IMR-90 (cell line): ENCODE results near the gene CD82. TPM values are rescaled to one million over a fixed set of nuclear protein-coding genes. Genes with fewer than 3 reads are reported as not detected.

Source experiments
- ATAC-seq: fragments of 200-7000 bp; cut with Tn5 transposase; 2 replicates; pipeline ENCODE4 v1.9.1; 2020; ENCODE audit warnings: low read depth, mild to moderate bottlenecking, moderate library complexity
- BruUV-seq: library from RNA; stranded (reverse); fragments of 400-500 nt; replicated peaks from 2 replicates; lab custom pipeline; 2021; lab: Mats Ljungman, UMichigan
- CTCF ChIA-PET: fragments of 300-600 bp; formaldehyde crosslinking; extraction: SDS; loops from one replicate; lab custom pipeline; 2021; ENCODE audit warnings: antibody characterized with exemption; lab: Yijun Ruan, JAX
- POLR2A ChIA-PET: fragments of 300-600 bp; sonication (Branson Sonifier 250); formaldehyde crosslinking; loops from one replicate; lab custom pipeline; 2022; ENCODE audit warnings: antibody characterized with exemption; ENCODE audit not compliant: unreplicated experiment; lab: Charles Lee
- DNase-seq: peaks from one replicate; pipeline ENCODE4 v3.0.0; 2013
- H2AFZ ChIP-seq: replicated peaks from 2 replicates; pipeline ENCODE3; 2013; ENCODE audit warnings: low read length, mild to moderate bottlenecking; ENCODE audit not compliant: poor library complexity
- H2AK5ac ChIP-seq: 2 replicates; pipeline ENCODE4 v1.6.1; 2013; ENCODE audit warnings: low read depth, low read length, inconsistent platforms
- H2AK9ac ChIP-seq: replicated peaks from 2 replicates; pipeline ENCODE3; 2013; ENCODE audit warnings: mild to moderate bottlenecking, low read depth, low read length, moderate library complexity; ENCODE audit not compliant: poor library complexity
- H2BK120ac ChIP-seq: 2 replicates; pipeline ENCODE4 v1.6.1; 2013; ENCODE audit warnings: low read depth, low read length, inconsistent platforms
- H2BK15ac ChIP-seq: 3 replicates; pipeline ENCODE4 v1.6.1; 2013; ENCODE audit warnings: low read depth, low read length, inconsistent platforms
- H2BK20ac ChIP-seq: 2 replicates; pipeline ENCODE4 v1.6.1; 2013; ENCODE audit warnings: low read depth, mild to moderate bottlenecking, inconsistent platforms, low read length, moderate library complexity
- H2BK5ac ChIP-seq: 2 replicates; pipeline ENCODE4 v1.6.1; 2013; ENCODE audit warnings: mild to moderate bottlenecking, low read depth, low read length, inconsistent platforms; ENCODE audit not compliant: poor library complexity, severe bottlenecking
- H3K14ac ChIP-seq: replicated peaks from 2 replicates; pipeline ENCODE4 v1.6.1; 2013; ENCODE audit warnings: low read depth, low read length, inconsistent platforms
- H3K18ac ChIP-seq: 2 replicates; pipeline ENCODE4 v1.6.1; 2013; ENCODE audit warnings: low read depth, low read length, control low read depth
- H3K23ac ChIP-seq: 2 replicates; pipeline ENCODE4 v1.6.1; 2013; ENCODE audit warnings: low read depth, low read length, inconsistent platforms
- H3K27ac ChIP-seq: 2 replicates; pipeline ENCODE4 v1.5.1; 2013; ENCODE audit warnings: mild to moderate bottlenecking, control low read depth, low read length; ENCODE audit not compliant: insufficient read depth
- H3K27me3 ChIP-seq: 2 replicates; pipeline ENCODE4 v1.6.1; 2013; ENCODE audit warnings: low read length; ENCODE audit not compliant: control insufficient read depth, insufficient read depth
- H3K36me3 ChIP-seq: 2 replicates; pipeline ENCODE4 v1.6.1; 2013; ENCODE audit warnings: low read length, mixed read lengths; ENCODE audit not compliant: control insufficient read depth, insufficient read depth
- H3K4ac ChIP-seq: 2 replicates; pipeline ENCODE4 v1.6.1; 2013; ENCODE audit warnings: low read depth, low read length, inconsistent platforms
- H3K4me1 ChIP-seq: 2 replicates; pipeline ENCODE4 v1.6.1; 2013; ENCODE audit warnings: low read length, mixed read lengths; ENCODE audit not compliant: control insufficient read depth, insufficient read depth
- H3K4me2 ChIP-seq: 2 replicates; pipeline ENCODE4 v1.6.1; 2013; ENCODE audit warnings: low read depth, mild to moderate bottlenecking, control low read depth, low read length, moderate library complexity
- H3K4me3 ChIP-seq: 2 replicates; pipeline ENCODE4 v1.5.1; 2013; ENCODE audit warnings: low read depth, mild to moderate bottlenecking, control low read depth, low read length, moderate library complexity; ENCODE audit not compliant: insufficient read depth
- H3K56ac ChIP-seq: 2 replicates; pipeline ENCODE4 v1.6.1; 2013; ENCODE audit warnings: low read length, inconsistent platforms; ENCODE audit not compliant: insufficient read depth; ENCODE audit errors: extremely low read depth
- H3K79me1 ChIP-seq, 2 experiments: 2 replicates each; pipeline ENCODE4 v1.6.1; 2013; ENCODE audit warnings: low read length in 2 of 2, inconsistent platforms in 1 of 2, low read depth in 1 of 2
- H3K9ac ChIP-seq: 2 replicates; pipeline ENCODE4 v1.6.1; 2013; ENCODE audit warnings: low read depth, low read length, control low read depth
- H3K9me1 ChIP-seq: 2 replicates; pipeline ENCODE4 v1.6.1; 2013; ENCODE audit warnings: low read length, inconsistent platforms; ENCODE audit not compliant: insufficient read depth
- H3K9me3 ChIP-seq: 2 replicates; pipeline ENCODE4 v1.6.1; 2013; ENCODE audit warnings: low read length; ENCODE audit not compliant: control insufficient read depth, insufficient read depth
- H4K20me1 ChIP-seq: 2 replicates; pipeline ENCODE4 v1.6.1; 2013; ENCODE audit warnings: low read length, inconsistent platforms; ENCODE audit not compliant: insufficient read depth
- H4K5ac ChIP-seq: 2 replicates; pipeline ENCODE4 v1.6.1; 2013; ENCODE audit warnings: mild to moderate bottlenecking, low read depth, low read length, control low read depth
- H4K8ac ChIP-seq, 2 experiments: 2 replicates each; pipeline ENCODE4 v1.6.1; 2013; ENCODE audit warnings: low read depth in 2 of 2, low read length in 2 of 2, control low read depth in 1 of 2, inconsistent platforms in 1 of 2
- H4K91ac ChIP-seq: 2 replicates; pipeline ENCODE4 v1.6.1; 2013; ENCODE audit warnings: low read depth, low read length, inconsistent platforms; ENCODE audit not compliant: insufficient read depth
- FOS ChIP-seq: fragments of 150-350 bp; IDR thresholded peaks from 2 replicates; pipeline ENCODE4 v1.6.1; 2016; ENCODE audit warnings: low read depth, low read length
- MXI1 ChIP-seq: IDR thresholded peaks from 2 replicates; pipeline ENCODE4 v1.6.1; 2012; ENCODE audit warnings: low read depth, mild to moderate bottlenecking, low read length, moderate library complexity, borderline replicate concordance
- RAD21 ChIP-seq: IDR thresholded peaks from 2 replicates; pipeline ENCODE4 v1.6.1; 2012; ENCODE audit warnings: low read length, improper control_type of control experiment
- RFX5 ChIP-seq: IDR thresholded peaks from 2 replicates; pipeline ENCODE4 v1.8.0; 2012; ENCODE audit warnings: low read depth, mild to moderate bottlenecking, low read length, moderate library complexity
- WGBS, 2 experiments: methylation state at CpG; one replicate each; pipeline versions ENCODE4 v1.1.5 to v1.1.7; 2013; ENCODE audit warnings: missing lambda C conversion rate in 2 of 2; ENCODE audit not compliant: insufficient read length in 1 of 2; ENCODE audit errors: extremely low coverage in 2 of 2; 5-methylcytosine and 5-hydroxymethylcytosine counted together
- dilution Hi-C: fragments of 300-500 bp; cut with HindIII; formaldehyde crosslinking; loops from one replicate; pipeline ENCODE4 v1.14.3; 2018; ENCODE audit warnings: low sequenced_read_pairs; ENCODE audit not compliant: unreplicated experiment
- in situ Hi-C: fragments of 300-500 bp; cut with MboI; formaldehyde crosslinking; loops from 3 replicates; pipeline ENCODE4 v1.14.3; 2019; ENCODE audit warnings: low sequenced_read_pairs, inconsistent platforms, mixed read lengths
- intact Hi-C: fragments of 100-400 bp; cut with micrococcal nuclease; formaldehyde crosslinking; loops from 2 replicates; pipeline ENCODE4 v1.10.0; 2022
- polyA plus RNA-seq, 3 experiments: library from polyadenylated mRNA; depleted of rRNA; stranded (reverse); fragments of >200 nt; gene quantifications; 2 replicates each; pipeline ENCODE4 v1.2.3, GENCODE V29; 2012; ENCODE audit warnings: low replicate concordance in 1 of 3
- total RNA-seq: library from RNA; depleted of rRNA; stranded (reverse); fragments of >200 nt; gene quantifications from 2 replicates; pipeline ENCODE4 v1.2.3, GENCODE V29; 2012

The CD82 gene
- total and polyA plus RNA-seq, 2 of the 4 experiments (the other 2 are of a cell fraction) = 32.8 to 49.4 TPM

- CTCF ChIA-PET = no interaction called here
- H2BK15ac ChIP-seq = no peak overlapping the region
- H4K20me1 ChIP-seq = peaks cover 6% of the 10 kb centered on the region; the same call in 1 of the 2 replicates
- H4K91ac ChIP-seq = no peak overlapping the region
- no peak overlapping the region for H3K18ac ChIP-seq
- DNase-seq (no peak), ATAC-seq (no peak)
- H3K9me1 ChIP-seq = peaks cover 20% of the 10 kb centered on the region; the same call in 1 of the 2 replicates
- no peak overlapping the region for H3K9ac ChIP-seq
- in situ Hi-C loops (loop anchor here (5.0 kb wide), 1 partner anchor 43 kb away; no protein-coding TSS in a partner anchor), intact Hi-C loops (no loop called here), dilution Hi-C loops (no loop called here)
- H2BK20ac ChIP-seq = no peak overlapping the region
- H3K4me1 ChIP-seq = peaks cover 32% of the 10 kb centered on the region
- no peak overlapping the region for H2BK5ac ChIP-seq
- peaks cover 15% of the 10 kb centered on the region for H3K36me3 ChIP-seq
- no peak for TF ChIP-seq RFX5
- no peak for TF ChIP-seq MXI1
- no peak for TF ChIP-seq FOS
- TF ChIP-seq RAD21 = no peak
- H2AK5ac ChIP-seq = no peak overlapping the region
- no peak overlapping the region for H4K5ac ChIP-seq
- H3K14ac ChIP-seq = no peak overlapping the region
- BruUV-seq = no TSS peak
- POLR2A ChIA-PET = no interaction called here
- no peak overlapping the region for H3K4me3 ChIP-seq
- no peak overlapping the region for H2AK9ac ChIP-seq
- WGBS, 2 experiments = 88% methylated on average over 7 of the region's 25 CpGs; no CpG with 5 or more reads in 1 of the 2 experiments
- no peak overlapping the region for H2AFZ ChIP-seq
- H2BK120ac ChIP-seq = no peak overlapping the region
- no peak overlapping the region for H3K56ac ChIP-seq
- H3K27me3 ChIP-seq = no peaks in the 10 kb centered on the region
- no peak overlapping the region for H3K27ac ChIP-seq
- no peak overlapping the region for H3K23ac ChIP-seq
- H3K4me2 ChIP-seq = no peak overlapping the region
- no peak overlapping the region for H4K8ac ChIP-seq
- H3K4ac ChIP-seq = no peak overlapping the region
- peaks cover 0 to 7% of the 10 kb centered on the region in 2 experiments; a peak in 1 of 4 replicates for H3K79me1 ChIP-seq
- no peaks in the 10 kb centered on the region for H3K9me3 ChIP-seq
These were observed 39.7 kb downstream of the CD82 start for GRCh38 chr11:44605068-44605708.
